HepG2 (cell line): ENCODE results near the gene DDIT4. TPM values are rescaled to one million over a fixed set of nuclear protein-coding genes. Genes with fewer than 3 reads are reported as not detected.

Source experiments
- CCDC6 ChIP-seq: sonication (generic); formaldehyde crosslinking; IDR thresholded peaks from 2 replicates; pipeline ENCODE4 v1.8.1; 2022; ENCODE audit warnings: mild to moderate bottlenecking, missing genetic modification reagents, moderate library complexity
- JUN ChIP-seq: sonication (generic); formaldehyde crosslinking; IDR thresholded peaks from 2 replicates; pipeline ENCODE4 v1.4.0; 2020; ENCODE audit warnings: mild to moderate bottlenecking, missing genetic modification reagents
- KLF16 ChIP-seq, 2 experiments: sonication (generic) in 1 of 2; formaldehyde crosslinking in 1 of 2; IDR thresholded peaks; 2 replicates each; pipeline versions ENCODE4 v1.6.1 to v1.8.0; 2016 to 2023; ENCODE audit warnings: missing genetic modification reagents in 2 of 2, missing compliant biosample characterization in 1 of 2
- LCORL ChIP-seq, 2 experiments: fragments of 450-650 bp in 1 of 2; sonication (generic) in 1 of 2; formaldehyde crosslinking in 1 of 2; IDR thresholded peaks; 2 replicates each; pipeline versions ENCODE4 v1.5.0 to v1.6.1; 2017 to 2020; ENCODE audit warnings: antibody characterized with exemption in 1 of 2, missing genetic modification reagents in 1 of 2
- MXD4 ChIP-seq: IDR thresholded peaks from 2 replicates; pipeline ENCODE4 v1.6.1; 2016; ENCODE audit warnings: mild to moderate bottlenecking, missing biosample characterization, missing genetic modification reagents
- RFXAP ChIP-seq: sonication (generic); formaldehyde crosslinking; IDR thresholded peaks from 2 replicates; pipeline ENCODE4 v1.4.0; 2020; ENCODE audit warnings: missing genetic modification reagents, borderline replicate concordance
- RXRB ChIP-seq: IDR thresholded peaks from 2 replicates; pipeline ENCODE4 v1.6.1; 2016; ENCODE audit warnings: borderline replicate concordance, missing genetic modification reagents, missing compliant biosample characterization
- SRF ChIP-seq: IDR thresholded peaks from 2 replicates; pipeline ENCODE4 v1.6.1; 2011; ENCODE audit warnings: mild to moderate bottlenecking, low read depth, low read length, moderate library complexity
- TARDBP ChIP-seq: sonication (generic); formaldehyde crosslinking; IDR thresholded peaks from 2 replicates; pipeline ENCODE4 v1.8.0; 2022; ENCODE audit warnings: mild to moderate bottlenecking, missing genetic modification reagents
- TBP ChIP-seq: sonication (generic); formaldehyde crosslinking; IDR thresholded peaks from 2 replicates; pipeline ENCODE4 v1.5.0; 2020; ENCODE audit warnings: missing genetic modification reagents
- ZBTB7A ChIP-seq: sonication (generic); formaldehyde crosslinking; IDR thresholded peaks from 2 replicates; pipeline ENCODE4 v1.8.0; 2022; ENCODE audit warnings: mild to moderate bottlenecking, missing genetic modification reagents
- ZNF224 ChIP-seq: sonication (generic); formaldehyde crosslinking; IDR thresholded peaks from 2 replicates; pipeline ENCODE4 v1.5.0; 2020; ENCODE audit warnings: mild to moderate bottlenecking, missing genetic modification reagents
- ZNF33B ChIP-seq: sonication (generic); formaldehyde crosslinking; IDR thresholded peaks from 2 replicates; pipeline ENCODE4 v1.5.1; 2020; ENCODE audit warnings: mild to moderate bottlenecking, missing genetic modification reagents
- ZSCAN29 ChIP-seq: sonication (generic); formaldehyde crosslinking; conservative IDR thresholded peaks from 2 replicates; pipeline ENCODE4 v1.4.0; 2020; ENCODE audit warnings: mild to moderate bottlenecking, missing genetic modification reagents
- polyA plus RNA-seq, 8 experiments: library from polyadenylated mRNA; depleted of rRNA in 3 of 8; stranded (reverse) in 7 of 8; unstranded in 1 of 8; fragments of >200 nt; fragmentation: Illumina TruSeq in 4 of 8; extraction: Trizol in 4 of 8; gene quantifications; 2 replicates each; pipeline versions ENCODE4 v1.2.1 to v1.2.3, GENCODE V29; 2011 to 2016; ENCODE audit warnings: low read depth in 4 of 8, missing spikeins in 1 of 8, mixed read lengths in 1 of 8; ENCODE audit not compliant: insufficient read depth in 1 of 8
- total RNA-seq, 5 experiments: library from RNA; depleted of rRNA; stranded (reverse); fragments of >200 nt; fragmentation: Illumina TruSeq; extraction: Trizol; gene quantifications; 2 replicates each; pipeline ENCODE4 v1.2.3, GENCODE V29; 2016; ENCODE audit warnings: low read depth in 1 of 5
- TF ChIP-seq, protein P1 (sequence below): sonication (generic); formaldehyde crosslinking; IDR thresholded peaks from 2 replicates; pipeline ENCODE4 v1.5.1; 2020; ENCODE audit warnings: missing genetic modification reagents, mild to moderate bottlenecking, borderline replicate concordance
- TF ChIP-seq, protein P2 (sequence below): sonication (generic); formaldehyde crosslinking; IDR thresholded peaks from 2 replicates; pipeline ENCODE4 v1.8.1; 2023; ENCODE audit warnings: mild to moderate bottlenecking, missing genetic modification reagents
- TF ChIP-seq, protein P3 (sequence below): sonication (generic); formaldehyde crosslinking; IDR thresholded peaks from 2 replicates; pipeline ENCODE4 v1.4.0; 2020; ENCODE audit warnings: missing genetic modification reagents, borderline replicate concordance

Gene DDIT4
- total and polyA plus RNA-seq, 2 of the 13 experiments (the other 11 are each of a cell fraction or from before 2014, with no cell fraction given): 35.6 to 40.7 TPM

DNA sequence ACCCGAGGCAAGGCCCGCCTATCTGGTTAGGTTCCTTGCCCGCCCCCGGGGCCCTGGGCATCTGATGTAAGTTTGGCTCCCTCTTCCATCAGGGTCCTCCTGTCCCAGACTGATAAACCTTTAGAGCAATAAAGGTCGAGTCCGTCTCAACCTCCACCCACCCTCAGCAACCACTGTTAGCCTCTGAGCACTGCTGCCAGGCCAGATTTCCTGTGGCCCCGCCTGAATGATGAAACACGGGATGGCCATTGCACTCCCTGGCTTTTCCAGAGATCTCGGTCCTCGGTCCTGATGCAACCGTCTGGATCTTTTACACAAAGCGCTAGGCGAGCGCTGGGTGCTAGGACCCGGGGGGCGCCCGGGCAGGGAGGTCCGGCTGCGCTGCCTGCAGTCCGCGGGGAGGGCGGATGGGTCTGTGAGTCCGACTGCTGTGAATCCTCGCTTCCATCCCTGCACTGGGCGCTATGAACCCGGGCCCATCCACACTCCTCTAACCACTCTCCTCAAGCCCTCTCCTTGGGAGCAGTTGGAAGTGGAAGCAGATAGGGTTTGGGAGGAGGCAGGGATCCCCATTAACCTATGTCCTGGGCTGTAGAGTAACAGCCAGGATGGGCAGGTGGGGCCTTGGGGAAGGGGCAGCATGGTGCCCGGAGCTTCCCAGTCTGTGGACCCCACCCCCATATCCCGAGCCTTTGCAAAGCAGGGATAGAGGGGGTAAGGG lies 875 bp upstream of the DDIT4 start (continued):
- TF ChIP-seq, protein P1, sequence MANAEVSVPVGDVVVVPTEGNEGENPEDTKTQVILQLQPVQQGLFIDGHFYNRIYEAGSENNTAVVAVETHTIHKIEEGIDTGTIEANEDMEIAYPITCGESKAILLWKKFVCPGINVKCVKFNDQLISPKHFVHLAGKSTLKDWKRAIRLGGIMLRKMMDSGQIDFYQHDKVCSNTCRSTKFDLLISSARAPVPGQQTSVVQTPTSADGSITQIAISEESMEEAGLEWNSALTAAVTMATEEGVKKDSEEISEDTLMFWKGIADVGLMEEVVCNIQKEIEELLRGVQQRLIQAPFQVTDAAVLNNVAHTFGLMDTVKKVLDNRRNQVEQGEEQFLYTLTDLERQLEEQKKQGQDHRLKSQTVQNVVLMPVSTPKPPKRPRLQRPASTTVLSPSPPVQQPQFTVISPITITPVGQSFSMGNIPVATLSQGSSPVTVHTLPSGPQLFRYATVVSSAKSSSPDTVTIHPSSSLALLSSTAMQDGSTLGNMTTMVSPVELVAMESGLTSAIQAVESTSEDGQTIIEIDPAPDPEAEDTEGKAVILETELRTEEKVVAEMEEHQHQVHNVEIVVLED (CRISPR knock-in tag): no peak; the same call in 1 of the 2 replicates
- TF ChIP-seq CCDC6 (CRISPR knock-in tag) (peak; percentile 96), TARDBP (CRISPR knock-in tag) (peak; percentile 82), MXD4 (CRISPR knock-in tag) (peak; percentile 50; the same call in 1 of the 2 replicates), LCORL (IDR thresholded peaks at IDR 0.05) (no peak), LCORL (CRISPR knock-in tag; IDR thresholded peaks at IDR 0.05) (peak; percentile 90), RFXAP (peak; percentile 88; the same call in 1 of the 2 replicates), JUN (CRISPR knock-in tag) (peak; percentile 50; the same call in 1 of the 2 replicates), TBP (CRISPR knock-in tag) (no peak), SRF (no peak), ZNF33B (CRISPR knock-in tag) (peak; percentile 94), RXRB (CRISPR knock-in tag) (peak; percentile 78), ZNF224 (CRISPR knock-in tag) (0 out of 2 replicates have a peak, but pooled peaks have one; percentile 52), ZBTB7A (CRISPR knock-in tag) (peak; percentile 77), ZSCAN29 (CRISPR knock-in tag) (peak; percentile 90), KLF16 (CRISPR knock-in tag; IDR thresholded peaks at IDR 0.05) (peak in 1 of 2 experiments; percentile 94; a peak in 2 of 4 replicates)
- TF ChIP-seq, protein P2, sequence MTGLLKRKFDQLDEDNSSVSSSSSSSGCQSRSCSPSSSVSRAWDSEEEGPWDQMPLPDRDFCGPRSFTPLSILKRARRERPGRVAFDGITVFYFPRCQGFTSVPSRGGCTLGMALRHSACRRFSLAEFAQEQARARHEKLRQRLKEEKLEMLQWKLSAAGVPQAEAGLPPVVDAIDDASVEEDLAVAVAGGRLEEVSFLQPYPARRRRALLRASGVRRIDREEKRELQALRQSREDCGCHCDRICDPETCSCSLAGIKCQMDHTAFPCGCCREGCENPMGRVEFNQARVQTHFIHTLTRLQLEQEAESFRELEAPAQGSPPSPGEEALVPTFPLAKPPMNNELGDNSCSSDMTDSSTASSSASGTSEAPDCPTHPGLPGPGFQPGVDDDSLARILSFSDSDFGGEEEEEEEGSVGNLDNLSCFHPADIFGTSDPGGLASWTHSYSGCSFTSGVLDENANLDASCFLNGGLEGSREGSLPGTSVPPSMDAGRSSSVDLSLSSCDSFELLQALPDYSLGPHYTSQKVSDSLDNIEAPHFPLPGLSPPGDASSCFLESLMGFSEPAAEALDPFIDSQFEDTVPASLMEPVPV (CRISPR knock-in tag): peak; percentile 69; the same call in 1 of the 2 replicates
- TF ChIP-seq, protein P3, sequence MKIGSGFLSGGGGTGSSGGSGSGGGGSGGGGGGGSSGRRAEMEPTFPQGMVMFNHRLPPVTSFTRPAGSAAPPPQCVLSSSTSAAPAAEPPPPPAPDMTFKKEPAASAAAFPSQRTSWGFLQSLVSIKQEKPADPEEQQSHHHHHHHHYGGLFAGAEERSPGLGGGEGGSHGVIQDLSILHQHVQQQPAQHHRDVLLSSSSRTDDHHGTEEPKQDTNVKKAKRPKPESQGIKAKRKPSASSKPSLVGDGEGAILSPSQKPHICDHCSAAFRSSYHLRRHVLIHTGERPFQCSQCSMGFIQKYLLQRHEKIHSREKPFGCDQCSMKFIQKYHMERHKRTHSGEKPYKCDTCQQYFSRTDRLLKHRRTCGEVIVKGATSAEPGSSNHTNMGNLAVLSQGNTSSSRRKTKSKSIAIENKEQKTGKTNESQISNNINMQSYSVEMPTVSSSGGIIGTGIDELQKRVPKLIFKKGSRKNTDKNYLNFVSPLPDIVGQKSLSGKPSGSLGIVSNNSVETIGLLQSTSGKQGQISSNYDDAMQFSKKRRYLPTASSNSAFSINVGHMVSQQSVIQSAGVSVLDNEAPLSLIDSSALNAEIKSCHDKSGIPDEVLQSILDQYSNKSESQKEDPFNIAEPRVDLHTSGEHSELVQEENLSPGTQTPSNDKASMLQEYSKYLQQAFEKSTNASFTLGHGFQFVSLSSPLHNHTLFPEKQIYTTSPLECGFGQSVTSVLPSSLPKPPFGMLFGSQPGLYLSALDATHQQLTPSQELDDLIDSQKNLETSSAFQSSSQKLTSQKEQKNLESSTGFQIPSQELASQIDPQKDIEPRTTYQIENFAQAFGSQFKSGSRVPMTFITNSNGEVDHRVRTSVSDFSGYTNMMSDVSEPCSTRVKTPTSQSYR (CRISPR knock-in tag): peak; percentile 52; the same call in 1 of the 2 replicates
